NCI-H69 (cell line): Measurements from ENCODE around the gene OR8B4.
A peak's percentile ranks its signal among the peaks of the same experiment; 100 is the strongest.
"Not testable (repeated sequence)": the region's sequence is repeated elsewhere in the genome, so short reads cannot be mapped to it uniquely, and the experiment has no call there.

Experiments
- DNase-seq: peaks from one replicate; lab custom pipeline; 2025; lab: John Stamatoyannopoulos, UW

Gene OR8B4

GRCh38 chr11:124424384-124424921 is at the start of gene OR8B4:
OR8B4 (minus strand) TSS chr11:124424871; CDS start chr11:124424871, 0 bp downstream.
- no peak for DNase-seq

- no peak for DNase-seq
Observed at GRCh38 chr11:124474079-124474478, 49.4 kb upstream of the OR8B4 start.

GRCh38 chr11:124473476-124473875 is 48.8 kb upstream of the OR8B4 start:
- no peak for DNase-seq

DNA sequence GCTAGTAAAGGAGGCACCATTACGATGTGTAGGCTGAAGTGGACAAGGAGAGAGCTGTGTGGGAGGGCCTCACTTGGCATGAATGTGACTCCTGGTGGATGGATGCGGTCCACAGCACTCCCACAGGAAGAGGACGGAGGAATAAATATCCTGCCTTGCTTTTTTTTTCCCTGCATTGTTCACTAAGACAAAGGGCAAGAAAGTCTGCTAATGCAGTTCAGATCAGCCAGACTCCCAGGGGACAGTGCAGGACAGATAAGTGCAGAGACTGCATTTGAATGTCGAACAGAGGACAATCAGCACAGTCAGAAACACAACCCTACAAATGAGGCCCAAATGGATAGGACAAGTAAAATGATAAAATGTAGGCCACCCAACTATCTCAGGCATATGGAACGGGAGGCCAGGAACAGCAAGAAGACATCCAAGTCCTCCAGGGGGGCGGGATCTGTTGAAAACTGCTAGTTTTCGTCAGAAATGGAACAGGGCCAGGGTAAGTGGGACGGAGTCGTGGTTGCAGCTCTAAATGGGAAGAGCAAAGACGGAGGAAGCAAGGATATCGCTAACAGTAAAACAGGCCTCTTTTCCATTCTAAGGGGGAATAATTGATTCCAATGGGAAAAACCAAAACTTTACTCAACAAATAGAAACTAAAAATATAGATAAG is 46.0 kb upstream of the OR8B4 start:
- no peak for DNase-seq

DNA sequence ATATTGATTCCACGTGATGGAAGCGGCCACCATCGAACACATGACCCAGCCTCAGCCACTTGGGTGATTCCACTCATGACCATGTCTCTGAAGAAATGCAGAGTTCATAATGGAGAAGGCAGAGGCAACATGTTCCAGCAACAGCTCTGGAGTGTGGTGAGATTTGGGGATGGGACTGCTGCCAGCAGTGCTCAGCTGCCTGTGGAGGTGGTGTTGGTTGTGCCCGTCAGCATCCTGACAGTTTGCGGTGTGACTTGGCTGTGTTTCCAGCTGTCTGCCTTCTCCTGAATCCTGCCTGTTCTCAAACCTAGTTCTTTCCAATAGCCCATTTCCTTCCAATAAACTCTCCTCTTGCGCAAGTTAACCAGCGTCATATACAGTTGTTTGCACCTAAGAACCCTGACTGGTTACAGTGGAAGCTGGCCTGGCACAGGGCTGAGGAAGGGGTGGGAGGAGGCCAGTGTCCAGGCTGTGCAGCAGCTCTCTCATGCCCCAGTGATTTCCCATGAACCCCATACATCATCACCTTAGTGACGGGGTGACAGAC is 42.8 kb upstream of the OR8B4 start:
- DNase-seq = no peak

DNA sequence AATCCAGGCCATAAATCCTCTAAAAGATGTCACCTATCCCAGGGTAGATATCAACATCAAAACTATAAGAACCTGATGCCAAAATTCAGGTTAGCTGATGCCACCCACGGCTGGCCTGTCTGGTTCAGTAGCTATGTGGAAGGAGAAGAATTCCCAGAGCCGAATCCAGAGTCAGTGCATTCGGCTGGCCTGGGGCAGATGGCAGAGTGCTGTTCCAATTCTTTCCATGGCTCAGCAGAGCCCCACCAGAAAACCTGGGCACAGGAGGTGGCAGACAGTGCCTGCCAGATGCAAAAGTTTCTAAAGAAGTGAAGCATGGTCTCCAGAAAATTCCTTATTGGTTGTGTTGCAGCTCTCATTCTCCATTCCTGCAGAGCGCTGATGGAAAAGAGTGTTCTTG is 40.7 kb upstream of the OR8B4 start:
- DNase-seq = no peak

GRCh38 chr11:124463990-124464389 is 39.3 kb upstream of the OR8B4 start:
- DNase-seq = no peak

DNA sequence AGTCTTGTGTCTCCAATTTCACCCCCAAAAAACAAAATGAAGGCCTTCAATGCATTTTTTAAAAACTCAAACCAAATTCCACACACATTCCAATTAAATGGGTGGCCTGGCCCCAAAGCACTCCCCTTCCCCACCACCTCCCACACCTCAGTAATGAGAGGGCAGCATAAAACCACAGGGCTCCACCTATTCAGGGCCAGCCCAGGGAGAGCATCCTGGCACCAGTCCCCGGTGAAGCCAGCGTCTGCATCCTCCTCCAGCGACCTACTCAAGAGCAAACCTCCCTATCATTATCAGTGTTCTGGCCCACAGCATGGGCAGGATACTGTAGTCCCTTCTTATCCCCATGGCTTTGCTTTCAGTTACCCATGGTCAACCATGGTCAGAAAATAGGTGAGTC is 38.7 kb upstream of the OR8B4 start:
- no peak for DNase-seq

- DNase-seq = no peak
Observed at GRCh38 chr11:124460459-124460858, 35.8 kb upstream of the OR8B4 start.

DNA sequence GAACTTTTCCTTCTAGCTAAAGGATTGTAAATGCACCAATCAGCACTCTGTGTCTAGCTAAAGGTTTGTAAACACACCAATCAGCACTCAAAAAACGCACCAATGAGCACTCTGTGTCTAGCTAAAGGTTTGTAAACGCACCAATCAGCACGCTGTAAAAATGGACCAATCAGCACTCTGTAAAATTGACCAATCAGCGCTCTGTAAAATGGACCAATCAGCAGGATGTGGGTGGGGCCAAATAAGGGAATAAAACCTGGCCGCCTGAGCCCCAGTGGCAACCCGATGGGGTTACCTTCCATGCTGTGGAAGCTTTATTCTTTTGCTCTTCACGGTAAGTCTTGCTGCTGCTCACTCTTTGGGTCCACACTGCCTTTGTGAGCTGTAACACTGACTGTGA is 34.7 kb upstream of the OR8B4 start:
- not testable (repeated sequence) for DNase-seq

GRCh38 chr11:124454552-124454951 is 29.9 kb upstream of the OR8B4 start:
- DNase-seq = no peak

GRCh38 chr11:124446916-124447315 is 22.2 kb upstream of the OR8B4 start:
- no peak for DNase-seq

GRCh38 chr11:124445646-124446150 is 21.0 kb upstream of the OR8B4 start, which contains the start of gene OR8B8:
OR8B8 (minus strand) TSS chr11:124445696; CDS start chr11:124441085, 4,611 bp downstream.
- DNase-seq = no peak

- no peak for DNase-seq
Observed at GRCh38 chr11:124442847-124443246, 18.2 kb upstream of the OR8B4 start.

GRCh38 chr11:124442442-124442841 is 17.8 kb upstream of the OR8B4 start:
- DNase-seq = no peak

GRCh38 chr11:124441519-124441918 is 16.8 kb upstream of the OR8B4 start:
- DNase-seq = no peak

DNA sequence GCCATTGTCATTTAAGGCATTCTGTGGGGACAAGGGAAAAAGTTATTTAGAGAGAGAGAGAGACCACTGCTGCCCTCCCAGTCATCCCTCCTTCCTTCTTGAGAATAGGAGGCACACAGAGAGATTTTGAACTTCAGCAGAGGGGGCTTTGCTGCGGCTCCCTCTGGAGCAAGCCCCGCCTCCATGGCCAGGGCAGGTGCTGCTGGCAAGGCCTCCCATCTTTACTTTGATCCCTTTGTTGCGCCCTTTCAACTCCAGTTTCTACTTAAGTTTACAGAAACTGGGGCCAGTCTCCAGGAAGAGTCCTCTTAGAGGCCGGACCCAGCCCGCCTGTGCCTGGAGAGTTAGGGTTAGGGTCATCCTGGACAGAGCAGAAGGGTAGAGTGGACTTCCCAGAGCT is 16.4 kb upstream of the OR8B4 start:
- no peak for DNase-seq

DNA sequence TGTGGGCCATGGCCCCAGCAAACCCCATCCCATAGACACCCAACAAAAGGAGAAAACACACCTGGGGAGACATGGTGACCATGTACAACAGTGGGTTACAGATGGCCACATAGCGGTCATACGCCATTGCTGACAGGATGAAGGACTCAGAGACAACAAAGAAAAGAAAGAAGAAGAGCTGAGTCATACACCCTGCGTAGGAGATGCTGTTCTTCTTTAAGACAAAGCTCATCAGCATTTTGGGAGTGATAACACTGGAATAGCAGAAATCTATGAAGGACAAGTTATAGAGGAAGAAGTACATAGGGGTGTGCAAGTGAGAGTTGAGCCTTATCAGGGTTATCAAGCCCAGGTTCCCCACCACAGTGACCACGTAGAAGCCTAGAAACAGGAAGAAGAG is 15.9 kb upstream of the OR8B4 start:
- DNase-seq = no peak

GRCh38 chr11:124434699-124435098 is 10.0 kb upstream of the OR8B4 start:
- no peak for DNase-seq

DNA sequence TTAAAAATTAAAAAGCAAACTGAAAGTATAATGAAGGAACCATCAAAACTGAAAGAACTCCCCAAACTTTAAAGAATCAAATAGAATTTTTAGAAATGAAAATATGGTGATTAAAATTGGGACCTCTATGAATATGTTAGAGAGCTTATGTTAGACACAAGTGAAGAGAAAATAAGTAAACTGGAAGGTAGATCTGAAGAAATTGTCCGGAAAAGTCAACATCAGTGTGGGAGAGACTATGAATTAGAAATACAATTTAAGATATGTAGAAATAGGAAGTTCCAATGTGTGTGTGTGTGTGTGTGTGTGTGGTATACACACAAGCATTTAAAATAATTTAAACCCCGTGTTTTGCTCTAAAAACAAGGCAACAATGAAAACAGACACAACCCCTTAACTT is 4.9 kb upstream of the OR8B4 start:
- no peak for DNase-seq

DNA sequence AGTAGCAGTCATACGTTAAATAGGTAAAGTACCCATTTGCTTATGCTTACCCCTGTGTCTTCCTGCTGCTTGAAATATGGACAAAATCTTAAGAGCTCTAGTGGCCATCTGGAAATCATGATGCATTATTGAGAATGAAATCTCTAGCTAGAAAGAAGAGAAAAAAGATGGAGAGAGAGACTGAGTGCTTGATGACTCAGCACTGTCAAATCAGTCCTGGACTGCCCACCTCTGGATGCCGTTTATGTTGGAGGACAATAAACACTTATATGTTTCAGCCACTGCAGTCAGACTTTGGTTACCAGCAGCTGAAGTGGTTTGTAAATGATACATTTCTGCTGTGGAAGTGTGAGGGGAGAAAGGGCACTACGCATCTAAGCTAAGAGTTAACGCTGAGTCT is 3.6 kb downstream of the OR8B4 start:
- DNase-seq = no peak

DNA sequence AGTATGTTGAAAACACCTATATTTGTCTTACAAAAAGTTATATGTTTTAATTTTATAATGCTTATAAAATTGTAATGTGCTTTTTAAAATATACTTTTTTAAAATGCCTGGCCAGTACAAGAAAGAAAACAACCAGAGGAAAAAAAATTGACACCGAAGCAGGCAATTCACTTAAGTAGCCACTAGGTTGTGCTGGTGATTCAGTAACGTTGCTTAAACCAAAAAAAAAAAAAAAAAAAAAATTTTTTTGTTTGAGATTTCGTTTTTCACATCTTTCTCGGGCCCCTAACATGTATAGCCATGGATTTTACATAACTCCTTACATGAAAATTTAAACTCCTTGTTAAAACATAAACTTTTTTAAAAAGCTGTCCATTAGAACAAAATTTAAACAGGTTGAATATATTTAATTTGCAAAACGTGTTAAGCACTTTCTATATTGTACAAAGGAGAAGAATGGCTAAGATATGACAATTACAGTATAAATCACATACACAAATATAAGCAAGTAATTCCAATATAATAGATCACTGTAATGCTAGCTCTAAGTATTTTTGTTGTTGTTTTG is 9.2 kb downstream of the OR8B4 start:
- peak; percentile 50 for DNase-seq

DNA sequence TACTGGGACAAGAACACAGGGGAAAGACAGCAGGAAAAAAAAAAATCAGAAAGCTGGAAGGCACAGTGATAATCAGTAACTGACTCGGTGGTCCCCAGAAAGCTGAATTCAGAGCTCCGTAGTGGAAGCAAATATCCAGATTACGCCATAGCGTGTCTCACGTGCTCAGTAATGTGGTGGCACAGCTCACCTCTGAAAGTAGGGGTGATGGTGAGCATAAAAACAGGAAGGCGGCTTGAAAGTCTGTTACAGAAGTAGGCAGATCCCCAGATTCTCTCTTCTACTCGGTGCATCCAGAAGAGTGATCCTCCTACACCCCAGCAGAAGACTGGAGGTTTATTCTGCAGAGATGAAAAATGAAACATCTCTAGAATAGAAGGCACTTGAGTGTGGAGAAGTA is 14.8 kb downstream of the OR8B4 start:
- no peak for DNase-seq
